Daoy (cell line): Measurements from ENCODE around the gene BTF3. TPM values are rescaled to one million over a fixed set of nuclear protein-coding genes. Genes with fewer than 3 reads are reported as not detected.
"Not testable (repeated sequence)": the region's sequence is repeated elsewhere in the genome, so short reads cannot be mapped to it uniquely, and the experiment has no call there.

Experiments used
- DNase-seq: peaks from one replicate; pipeline ENCODE4 v3.0.0-alpha.2; 2015; ENCODE audit warnings: low read depth
- total RNA-seq: library from RNA; depleted of rRNA; stranded (reverse); fragments of >200 nt; shearing (Covaris generic); gene quantifications from 2 replicates; pipeline ENCODE4 v1.2.3, GENCODE V29; 2014; rRNA removed

The BTF3 gene
- 680 and 912 TPM in 2 replicates for total RNA-seq

DNA sequence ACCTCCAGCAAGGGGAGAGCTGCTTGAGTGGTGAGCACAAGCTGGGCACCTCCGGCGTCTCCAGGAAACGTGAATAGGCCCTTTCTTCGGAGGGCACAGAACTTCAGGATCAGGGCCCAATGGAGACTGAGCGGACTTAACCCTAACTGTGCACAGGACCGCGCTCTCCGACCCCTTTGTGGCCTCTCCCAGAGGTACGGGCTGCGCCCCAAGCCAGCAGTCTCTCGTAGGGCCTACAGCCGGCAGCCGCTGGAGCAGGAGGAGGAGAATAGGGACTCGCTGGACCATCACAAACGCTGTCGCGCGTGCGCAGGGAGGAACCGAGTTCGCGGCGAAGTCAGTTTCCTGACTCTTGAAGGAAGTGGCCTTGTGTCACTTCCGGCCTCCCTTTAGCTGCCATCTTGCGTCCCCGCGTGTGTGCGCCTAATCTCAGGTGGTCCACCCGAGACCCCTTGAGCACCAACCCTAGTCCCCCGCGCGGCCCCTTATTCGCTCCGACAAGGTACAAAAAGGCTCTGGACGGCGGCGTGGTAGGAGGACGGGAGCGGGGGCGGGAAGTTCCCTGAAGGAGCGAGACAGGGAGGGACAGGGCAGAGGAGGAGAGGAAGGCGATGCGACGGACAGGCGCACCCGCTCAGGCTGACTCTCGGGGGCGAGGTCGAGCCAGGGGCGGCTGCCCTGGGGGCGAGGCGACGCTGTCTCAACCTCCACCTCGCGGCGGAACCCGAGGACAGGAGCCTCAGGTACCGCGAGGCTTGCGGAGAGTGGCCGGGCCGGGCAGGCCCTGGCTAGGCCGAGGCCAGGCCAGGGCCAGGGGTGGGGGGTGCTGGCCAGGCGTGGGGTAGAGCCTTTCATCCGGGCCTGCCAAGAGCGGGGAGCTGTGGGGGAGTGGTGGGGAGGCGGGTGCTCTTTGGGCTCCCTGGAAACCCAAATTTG, at the start of gene BTF3:
Gene BTF3, plus strand, starts transcription at position 386 of the 936 bp plus-strand sequence. Its CDS starts 226 bp downstream, at position 612.
- peak; percentile 99 for DNase-seq

DNA sequence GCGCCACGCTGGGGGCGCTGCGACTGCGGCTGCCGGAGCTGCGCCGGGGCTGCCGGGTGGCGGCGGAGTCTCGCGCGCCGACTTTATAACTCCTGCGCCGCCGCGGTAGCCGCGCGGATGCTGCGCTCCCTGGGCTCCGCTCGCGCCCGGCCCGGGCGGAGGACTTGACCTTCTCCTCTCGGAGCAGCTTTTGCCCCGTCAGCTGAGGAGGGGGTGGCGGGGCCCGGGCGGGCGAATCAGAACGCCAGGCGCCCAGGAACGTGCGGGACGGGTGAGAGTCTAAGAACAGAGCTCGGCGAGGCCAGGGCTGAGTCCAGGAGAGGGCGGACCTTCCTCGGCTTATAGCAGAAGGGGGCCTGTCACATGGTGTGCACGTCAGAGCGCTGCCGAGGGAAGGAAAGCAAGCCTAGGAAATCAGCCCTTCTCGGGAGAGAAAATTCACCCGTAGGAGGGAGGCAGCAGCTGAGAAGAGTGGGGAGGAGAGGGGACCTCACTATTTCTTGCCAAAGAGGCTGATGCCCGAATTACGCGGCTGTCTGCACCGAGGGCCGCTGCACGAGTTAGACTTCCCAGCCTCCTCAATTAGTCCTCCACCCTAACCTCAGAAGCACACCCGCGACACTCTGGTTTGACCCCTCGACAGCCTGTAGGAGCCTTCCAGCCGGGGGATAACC, 49.6 kb upstream of the BTF3 start, which contains the start of gene FOXD1:
Gene FOXD1, minus strand, starts transcription at position 315 of the 674 bp plus-strand sequence. CDS start 415 bp downstream, outside the sequence.
- DNase-seq, result peak; percentile 98

DNA sequence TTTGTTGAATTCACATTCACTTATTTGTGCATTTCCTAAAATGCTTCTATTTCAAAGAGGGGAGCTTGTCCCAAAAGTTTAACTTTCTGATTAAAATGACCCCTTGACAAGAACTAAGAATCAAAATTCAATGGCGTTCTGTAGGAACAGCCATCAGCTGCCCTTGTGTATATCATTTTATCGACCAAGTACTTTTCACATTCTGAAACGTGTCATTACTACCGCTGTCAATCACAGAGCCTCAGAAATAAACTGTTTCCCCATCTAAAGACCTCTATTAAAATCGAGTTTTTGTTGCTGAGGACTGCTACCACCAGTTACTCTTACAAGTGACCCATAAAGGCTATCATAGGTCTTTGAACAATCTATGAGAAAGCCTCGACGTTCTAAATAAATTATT, 48.1 kb upstream of the BTF3 start:
- DNase-seq, result no peak

DNA sequence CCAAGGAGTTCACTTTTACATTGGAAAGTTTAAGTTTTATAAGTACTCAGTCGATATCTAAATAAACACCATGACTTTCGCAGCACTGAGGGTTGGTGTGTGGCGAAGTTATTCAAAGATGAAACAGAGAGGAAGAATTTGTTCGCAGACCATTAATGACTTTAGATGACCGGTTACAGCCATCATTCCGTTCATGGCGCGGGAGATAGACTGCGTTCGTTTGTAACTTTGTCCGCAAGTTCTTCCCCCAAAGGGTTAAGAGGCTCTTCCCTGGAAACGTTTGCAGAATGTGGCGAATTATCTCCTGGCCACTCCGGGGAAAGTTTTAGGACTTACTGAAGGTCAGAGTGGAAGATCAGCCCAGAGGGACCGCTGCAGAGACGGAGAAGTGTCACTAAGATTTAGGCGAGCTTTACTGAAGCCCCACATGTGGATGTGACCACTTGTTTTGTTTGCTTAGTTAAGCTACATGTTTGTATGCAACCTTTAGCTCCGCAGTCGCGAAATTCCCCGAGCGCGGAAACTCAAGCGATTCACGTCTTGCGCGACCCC, 47.5 kb upstream of the BTF3 start:
- DNase-seq, result peak; percentile 36

DNA sequence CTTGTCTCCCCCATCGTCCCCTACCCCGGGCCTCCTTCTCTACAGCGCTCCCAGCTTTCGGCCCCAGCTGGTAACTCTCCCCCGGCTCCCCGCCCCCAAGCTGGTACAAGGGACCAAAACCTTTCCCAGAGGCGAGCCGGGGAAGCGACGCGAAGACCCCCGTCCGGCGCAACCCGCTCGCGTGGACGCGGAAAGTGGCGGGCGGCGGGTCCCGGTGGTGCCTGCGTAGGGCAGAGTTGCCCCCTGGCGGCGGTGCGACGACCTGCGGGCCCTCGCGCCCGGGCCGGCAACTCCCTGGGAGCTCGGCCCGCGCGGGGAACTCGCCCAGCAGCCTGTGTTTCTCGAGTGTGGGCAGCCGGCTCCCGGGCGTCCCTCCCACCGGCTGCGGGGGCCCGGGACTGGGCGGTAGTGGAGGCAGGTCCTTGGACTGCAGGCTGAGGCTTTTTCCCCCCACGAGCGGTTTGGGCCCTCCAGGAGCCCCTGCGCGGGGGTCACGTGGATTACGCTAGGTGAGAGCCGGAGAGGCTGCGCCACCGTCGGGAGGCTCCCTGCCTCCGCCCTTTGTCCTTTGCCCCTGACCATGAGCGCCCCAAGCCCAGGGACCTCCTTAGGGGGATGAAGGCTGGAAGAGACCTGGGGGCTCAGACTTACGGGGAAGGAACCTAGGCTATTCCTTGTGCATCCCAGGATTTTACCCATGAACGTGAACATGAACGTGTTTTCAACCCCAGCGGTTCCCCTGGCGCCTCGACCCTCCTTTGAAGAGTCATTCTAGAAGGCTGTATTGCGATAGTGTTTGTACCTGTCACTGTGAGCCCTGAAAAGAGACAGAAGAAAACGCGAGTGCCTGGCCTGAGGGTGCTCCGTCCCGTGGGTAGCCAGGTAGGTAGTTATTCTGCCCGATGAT, 46.8 kb upstream of the BTF3 start:
- peak; percentile 77 for DNase-seq

DNA sequence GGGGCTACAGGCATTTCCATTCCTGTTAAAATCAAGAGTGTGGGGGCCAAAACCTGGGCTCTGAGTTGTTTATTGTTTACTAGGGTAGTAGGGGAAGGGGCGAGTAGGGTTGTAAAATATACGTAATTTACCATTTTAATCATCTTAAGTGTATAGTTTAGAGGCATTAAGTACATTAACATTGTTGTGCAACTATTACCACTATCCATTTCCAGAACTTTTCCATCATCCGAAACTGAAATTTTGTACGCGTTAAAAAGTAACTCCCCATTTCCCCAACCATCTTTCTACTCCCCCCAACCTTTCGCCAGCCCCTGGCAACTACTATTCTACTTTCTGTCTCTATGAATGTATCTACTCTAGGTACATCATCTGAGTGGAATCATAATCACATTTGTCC, 46.0 kb upstream of the BTF3 start:
- DNase-seq, result no peak

DNA sequence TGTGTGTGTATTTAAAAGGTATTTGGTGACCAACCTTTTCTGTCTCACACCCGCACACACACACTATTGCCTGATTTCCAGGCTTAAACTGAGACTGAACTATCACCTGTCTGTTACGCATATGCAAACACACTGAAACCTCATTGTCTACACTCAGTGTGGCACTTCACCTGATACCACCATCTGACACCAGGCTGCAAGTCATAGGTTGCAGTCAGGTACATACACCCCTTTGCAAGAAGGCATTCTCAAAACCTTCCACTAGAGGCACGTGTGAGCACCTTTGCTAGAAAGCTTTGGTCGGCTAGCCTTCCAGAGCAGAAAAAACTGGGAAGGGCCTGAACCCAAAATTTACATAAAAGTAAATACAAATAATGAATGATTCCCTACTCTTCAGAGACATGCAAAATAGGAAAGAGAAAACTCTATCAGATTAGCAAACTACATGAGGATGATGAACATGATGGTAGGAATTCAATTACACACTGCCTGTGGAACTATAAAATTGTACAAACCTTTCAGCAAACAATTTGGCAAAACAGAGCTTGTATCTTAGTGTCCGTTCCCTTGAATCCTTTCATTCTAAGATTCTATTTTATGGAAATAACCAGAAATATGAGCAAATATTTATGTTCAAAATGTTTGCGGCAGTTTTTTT, 43.7 kb upstream of the BTF3 start:
- DNase-seq, result peak; percentile 69

DNA sequence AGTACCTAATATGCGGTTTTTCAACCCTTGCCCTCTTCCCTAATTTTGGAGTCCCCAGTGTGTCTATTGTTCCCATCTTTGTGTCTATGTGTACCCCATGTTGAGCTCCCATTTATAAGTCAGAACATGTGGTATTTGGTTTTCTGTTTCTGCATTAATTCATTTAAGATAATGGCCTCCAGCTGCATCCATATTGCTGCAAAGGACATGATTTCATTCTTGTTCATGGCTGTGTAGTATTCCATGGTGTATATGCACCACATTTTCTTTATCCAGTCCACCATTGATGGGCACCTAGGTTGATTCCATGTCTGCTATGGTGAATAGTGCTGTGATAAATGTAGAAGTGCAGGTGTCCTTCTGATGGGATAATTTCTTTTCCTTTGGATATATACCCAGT, 41.8 kb upstream of the BTF3 start:
- DNase-seq, result not testable (repeated sequence)

DNA sequence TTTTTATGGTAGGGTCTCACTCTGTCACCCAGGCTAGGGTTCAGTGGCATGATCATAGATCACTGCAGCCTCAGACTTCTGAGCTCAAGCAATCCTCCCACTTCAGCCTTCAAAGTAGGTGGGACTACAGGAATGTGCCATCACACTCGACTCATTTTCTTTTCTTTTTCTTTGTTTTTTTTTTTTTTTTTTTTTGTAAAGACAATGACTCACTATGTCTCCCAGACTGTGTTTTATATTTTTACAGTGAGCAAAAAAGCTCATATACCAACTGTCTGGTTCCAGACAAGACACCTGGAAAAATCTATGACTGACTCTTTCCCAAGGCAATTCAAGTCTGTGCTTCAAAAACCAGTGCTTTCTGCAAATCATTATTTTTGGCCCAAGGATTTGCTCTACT, 38.9 kb upstream of the BTF3 start:
- DNase-seq, result peak; percentile 49

DNA sequence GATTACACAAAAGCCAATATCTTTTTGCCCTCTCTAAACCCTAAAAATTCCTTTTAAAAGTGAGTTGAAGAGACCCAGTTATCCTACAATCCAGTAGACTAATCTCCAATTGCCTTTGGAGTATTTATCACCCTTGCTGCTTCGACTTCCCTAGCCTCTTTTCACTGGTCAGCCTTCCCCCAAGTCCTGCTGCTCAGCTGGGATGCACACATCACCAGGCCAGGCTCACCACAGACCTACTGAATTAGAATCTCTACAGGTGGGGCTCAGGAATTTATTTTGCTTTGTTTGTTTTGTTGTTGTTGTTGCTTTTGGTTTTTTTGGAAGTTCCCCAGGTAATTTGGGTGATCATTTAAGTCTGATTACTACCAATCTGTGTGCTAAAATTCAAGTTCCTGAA, 38.1 kb upstream of the BTF3 start:
- no peak for DNase-seq

DNA sequence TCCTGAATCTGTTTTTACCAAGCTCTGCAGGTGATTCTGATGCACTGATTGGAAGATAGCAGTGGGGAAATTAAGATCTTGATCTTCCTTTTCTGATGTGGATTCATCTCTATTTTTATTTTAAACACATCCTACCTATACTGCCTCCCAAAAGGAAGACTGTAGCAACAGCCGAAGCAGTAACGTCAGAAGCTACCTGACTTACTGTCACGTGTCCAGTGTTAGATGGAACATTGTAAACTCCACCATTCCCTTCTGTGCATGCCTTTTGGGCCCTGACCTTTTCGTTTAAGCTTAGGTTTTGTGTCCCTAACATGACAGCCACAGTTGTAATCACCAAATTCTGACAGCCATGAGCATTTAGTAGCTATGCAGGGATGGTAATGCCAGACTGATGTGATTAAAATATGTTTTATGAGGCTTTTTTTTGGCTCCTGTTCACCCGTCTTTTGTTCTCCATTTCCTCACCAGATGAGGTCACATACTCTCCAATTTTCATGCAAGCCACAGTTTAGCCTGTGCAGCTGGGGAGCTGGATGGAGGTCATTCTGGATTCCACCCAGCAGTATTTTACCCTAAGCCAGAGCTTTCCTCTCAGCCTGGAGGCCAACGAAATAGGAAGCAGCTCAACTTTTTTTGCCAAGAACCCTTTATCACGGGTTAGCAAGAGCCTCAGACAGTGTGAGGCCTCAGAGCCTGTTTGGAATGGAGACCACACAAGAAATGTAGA, 34.1 kb upstream of the BTF3 start:
- peak; percentile 35 for DNase-seq

DNA sequence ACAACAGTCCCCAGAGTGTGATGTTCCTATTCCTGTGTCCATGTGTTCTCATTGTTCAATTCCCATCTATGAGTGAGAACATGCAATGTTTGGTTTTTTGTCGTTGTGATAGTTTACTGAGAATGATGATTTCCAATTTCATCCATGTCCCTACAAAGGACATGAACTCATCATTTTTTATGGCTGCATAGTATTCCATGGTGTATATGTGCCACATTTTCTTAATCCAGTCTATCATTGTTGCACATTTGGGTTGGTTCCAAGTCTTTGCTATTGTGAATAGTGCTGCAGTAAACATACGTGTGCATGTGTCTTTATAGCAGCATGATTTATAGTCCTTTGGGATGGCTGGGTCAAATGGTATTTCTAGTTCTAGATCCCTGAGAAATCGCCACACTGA, 29.6 kb upstream of the BTF3 start:
- DNase-seq, result not testable (repeated sequence)

DNA sequence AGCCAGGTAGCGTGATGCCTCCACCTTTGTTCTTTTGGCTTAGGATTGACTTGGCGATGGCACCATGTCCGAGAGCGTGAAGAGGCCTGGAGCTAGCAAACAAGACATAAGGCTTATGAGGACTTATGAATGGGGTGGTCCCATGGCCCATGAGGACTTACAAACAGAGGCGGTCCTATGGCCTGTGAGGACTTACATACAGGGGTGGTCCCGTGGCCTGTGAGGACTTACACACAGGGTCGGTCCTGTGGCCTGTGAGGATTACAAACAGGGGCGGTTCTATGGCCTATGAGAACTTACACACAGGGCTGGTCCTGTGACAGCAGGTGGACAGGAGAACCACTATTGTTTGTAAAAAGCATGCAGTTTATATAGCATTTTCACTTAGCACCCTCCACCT, 28.4 kb upstream of the BTF3 start:
- no peak for DNase-seq

DNA sequence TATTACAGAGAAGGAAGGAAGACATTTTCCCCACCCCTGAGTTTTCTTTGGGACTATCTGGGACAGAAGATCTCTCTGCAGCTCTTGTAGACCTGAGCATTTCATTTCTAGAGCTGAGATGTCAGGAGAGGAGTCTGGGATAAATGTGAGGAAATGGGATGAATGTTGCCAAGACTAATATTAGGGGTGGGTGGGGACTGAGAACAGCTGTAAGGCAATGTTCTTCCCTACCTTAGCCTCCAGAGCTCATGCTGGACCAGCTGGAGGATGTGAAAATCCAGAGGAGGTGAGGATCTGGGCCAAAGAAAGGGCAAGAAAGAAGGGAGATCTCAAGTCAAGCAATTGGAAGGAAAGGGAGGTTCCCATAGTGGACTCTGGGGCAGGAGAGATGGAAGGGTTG, 26.6 kb upstream of the BTF3 start:
- DNase-seq, result no peak

DNA sequence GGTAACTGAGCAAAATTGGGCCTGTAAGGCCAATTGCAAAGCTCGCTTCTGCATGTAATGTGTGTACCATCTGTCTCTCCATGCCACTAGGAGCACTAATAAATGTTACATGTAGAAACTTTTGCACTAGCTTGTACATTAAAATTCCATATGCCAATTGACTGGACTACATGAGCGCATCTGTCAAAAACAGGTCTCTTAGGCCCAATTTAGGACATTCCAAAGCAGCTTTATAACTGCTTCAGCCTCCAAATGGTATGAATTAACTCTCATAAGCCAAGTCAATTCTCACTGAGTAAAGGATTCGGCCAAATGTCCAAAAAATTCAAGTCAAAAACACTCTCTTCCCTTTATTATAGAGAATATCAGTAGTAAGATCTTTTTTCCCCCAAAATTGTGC, 26.1 kb upstream of the BTF3 start:
- DNase-seq, result no peak

DNA sequence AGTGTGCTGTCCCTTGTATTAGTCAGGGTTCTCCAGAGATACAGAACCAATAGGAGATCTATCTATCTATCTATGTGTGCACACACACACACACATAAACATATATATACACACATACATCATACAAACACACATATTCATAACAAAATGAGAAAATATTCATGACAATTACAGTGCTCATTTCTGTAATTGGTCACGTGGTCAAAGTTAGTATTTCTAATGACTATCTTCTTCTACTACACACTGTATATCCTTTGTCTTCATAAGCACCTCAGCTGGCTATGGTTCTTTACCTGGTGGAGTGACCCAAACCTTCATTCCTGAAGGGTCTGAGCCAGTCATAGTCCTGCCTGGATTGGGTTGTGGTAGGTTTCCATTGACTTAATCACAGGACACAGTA, 17.7 kb upstream of the BTF3 start:
- no peak for DNase-seq

DNA sequence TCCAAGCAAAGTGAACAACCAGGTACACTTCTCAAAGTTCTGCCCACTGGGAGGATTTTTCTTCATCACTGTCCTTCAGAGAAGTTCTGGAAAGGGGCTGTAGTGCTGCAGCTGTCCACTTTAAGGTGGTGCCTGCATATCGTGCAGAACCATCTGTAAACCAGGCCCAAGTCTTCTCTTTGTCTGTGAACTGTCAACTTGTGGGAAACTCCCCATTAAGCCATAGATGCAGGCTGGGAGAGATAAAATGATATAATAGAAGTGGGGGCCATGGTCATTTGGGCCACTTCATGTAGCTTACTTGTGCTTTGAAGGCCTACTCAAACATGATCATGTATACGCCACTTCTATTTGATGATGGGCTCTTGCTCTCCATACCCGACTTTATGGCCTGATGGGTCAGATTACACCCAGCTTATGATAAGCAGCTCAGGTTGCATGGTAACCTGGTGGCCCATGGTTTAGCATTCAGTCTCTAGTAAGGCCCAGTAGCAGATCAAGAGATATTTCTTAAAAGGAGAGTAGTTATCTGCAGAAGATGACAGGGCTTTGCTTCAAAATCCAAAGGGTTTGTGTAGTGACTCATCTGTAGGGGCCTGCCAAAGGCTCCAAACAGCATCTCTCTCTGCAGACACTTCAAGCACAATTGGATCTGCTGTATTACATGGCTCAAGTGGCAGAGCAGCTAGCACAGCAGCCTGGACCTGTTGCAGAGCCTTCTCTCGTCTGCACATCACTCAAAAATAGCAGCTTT, 15.7 kb upstream of the BTF3 start:
- DNase-seq, result peak; percentile 15

DNA sequence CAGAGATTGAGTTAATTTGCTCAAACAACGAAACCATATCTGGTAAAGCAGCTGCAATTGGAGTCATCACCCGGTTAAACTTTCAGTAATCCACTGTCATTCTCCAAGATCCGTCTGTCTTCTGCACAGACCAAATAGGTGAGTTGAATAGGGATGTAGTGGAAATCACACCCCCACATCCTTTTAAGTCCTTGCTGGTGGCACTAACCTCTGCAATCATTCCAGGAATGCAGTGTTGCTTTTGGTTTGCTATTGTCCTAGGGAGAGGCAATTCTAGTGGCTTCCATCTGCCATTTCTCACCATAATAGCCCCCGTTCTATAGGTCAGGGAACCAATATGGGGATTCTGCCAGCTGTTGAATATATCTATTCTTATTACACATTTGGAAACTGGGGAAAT, 14.6 kb upstream of the BTF3 start:
- DNase-seq, result no peak

DNA sequence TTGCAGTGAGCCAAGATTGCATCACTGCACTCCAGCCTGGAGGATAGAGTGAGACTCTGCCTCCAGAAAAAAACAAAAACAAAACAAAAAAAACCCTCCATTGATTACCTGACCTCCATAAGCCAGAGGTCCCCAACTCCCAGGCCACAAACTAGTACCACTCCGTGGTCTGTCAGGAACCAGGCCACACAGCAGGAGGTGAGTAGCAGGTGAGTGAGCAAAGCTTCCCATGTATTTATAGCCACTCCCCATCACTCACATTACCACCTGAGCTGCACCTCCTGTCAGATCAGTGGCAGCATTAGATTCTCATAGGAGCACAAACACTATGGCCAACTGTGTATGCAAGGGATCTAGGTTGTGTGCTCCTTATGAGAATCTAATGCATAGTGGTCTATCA, 13.7 kb upstream of the BTF3 start:
- no peak for DNase-seq

DNA sequence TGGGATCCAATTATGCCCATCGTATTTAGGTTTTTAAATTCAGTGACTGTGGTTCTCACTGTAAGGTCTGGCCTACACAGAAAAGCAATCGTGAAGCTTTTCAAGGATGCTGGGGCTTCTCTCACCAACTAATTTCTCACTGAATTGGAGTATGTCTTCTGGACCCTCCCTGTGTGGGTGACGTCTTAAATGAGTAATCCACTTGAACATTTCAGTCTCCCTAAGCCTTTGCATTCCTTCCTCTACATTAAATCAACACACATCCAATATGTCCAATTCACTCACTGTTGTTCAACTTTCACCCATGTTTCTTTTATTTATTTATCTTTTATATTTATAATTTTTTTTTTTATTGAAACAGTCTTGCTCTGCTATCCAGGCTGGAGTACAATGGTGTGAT, 12.5 kb upstream of the BTF3 start:
- DNase-seq, result peak; percentile 41
